C4-2B (cell line): Measurements from ENCODE around the gene GNB1.

Experiments used
- H3K27ac ChIP-seq: fragments of 450-650 bp; 2 replicates; pipeline ENCODE4 v1.5.1; 2017
- CTCF ChIP-seq: fragments of 450-650 bp; conservative IDR thresholded peaks from 2 replicates; pipeline ENCODE4 v1.5.1; 2017; ENCODE audit warnings: mild to moderate bottlenecking
- ZFX ChIP-seq: fragments of 450-650 bp; IDR thresholded peaks from 2 replicates; pipeline ENCODE4 v1.6.1; 2017

The GNB1 gene

GRCh38 chr1:1817221-1817620 lies 73.7 kb downstream of the GNB1 start:
- no peak overlapping the region; the same call in 1 of the 2 replicates for H3K27ac ChIP-seq
- TF ChIP-seq ZFX (no peak), CTCF (no peak)

GRCh38 chr1:1815606-1816281 lies 75.1 kb downstream of the GNB1 start:
- H3K27ac ChIP-seq: no peak overlapping the region
- TF ChIP-seq ZFX (no peak), CTCF (no peak)

GRCh38 chr1:1809489-1809888 lies 81.4 kb downstream of the GNB1 start:
- TF ChIP-seq ZFX (no peak), CTCF (no peak)
- H3K27ac ChIP-seq: no peak overlapping the region

- H3K27ac ChIP-seq: no peak overlapping the region
- TF ChIP-seq ZFX: no peak
- no peak for TF ChIP-seq CTCF
Observed at GRCh38 chr1:1808206-1808605, 82.7 kb downstream of the GNB1 start.

- TF ChIP-seq ZFX (no peak), CTCF (no peak)
- no peak overlapping the region for H3K27ac ChIP-seq
Observed at GRCh38 chr1:1806890-1807289, 84.0 kb downstream of the GNB1 start.

- no peak for TF ChIP-seq ZFX
- TF ChIP-seq CTCF: no peak
- H3K27ac ChIP-seq: no peak overlapping the region
Observed at GRCh38 chr1:1804301-1804700, 86.6 kb downstream of the GNB1 start.

- TF ChIP-seq CTCF: no peak
- no peak for TF ChIP-seq ZFX
- H3K27ac ChIP-seq: no peak overlapping the region
Observed at GRCh38 chr1:1802871-1803270, 88.0 kb downstream of the GNB1 start.
